Measurements from ENCODE around the gene AKR1C1.
"Not testable (repeated sequence)": the region's sequence is repeated elsewhere in the genome, so short reads cannot be mapped to it uniquely, and the experiment has no call there.

Gene AKR1C1

GRCh38 chr10:5019770-5020612 lies 56.8 kb downstream of the AKR1C1 start:
- DNase-seq, result not testable (repeated sequence)

- not testable (repeated sequence) for DNase-seq
These were observed 58.5 kb downstream of the AKR1C1 start for GRCh38 chr10:5021624-5022290.

- no peak for DNase-seq
These were observed 60.1 kb downstream of the AKR1C1 start for GRCh38 chr10:5023177-5023805.

GRCh38 chr10:5025461-5025881 lies 62.3 kb downstream of the AKR1C1 start:
- DNase-seq, result not testable (repeated sequence)

- no peak for DNase-seq
These were observed 67.8 kb downstream of the AKR1C1 start for GRCh38 chr10:5030989-5031388.

- DNase-seq, result not testable (repeated sequence)
These were observed 68.4 kb downstream of the AKR1C1 start for GRCh38 chr10:5031588-5031987.

- not testable (repeated sequence) for DNase-seq
These were observed 69.2 kb downstream of the AKR1C1 start for GRCh38 chr10:5032444-5032843.
